Common myeloid progenitor, CD34-positive (primary cell): ENCODE results near the gene GNB1.

Experiments used
- CTCF ChIA-PET: fragments of 350-600 bp; sonication (Branson Sonifier 250); formaldehyde crosslinking; loops from one replicate; lab custom pipeline; 2021; ENCODE audit warnings: antibody characterized with exemption; lab: Charles Lee
- POLR2A ChIA-PET: fragments of 350-600 bp; sonication (Branson Sonifier 250); formaldehyde crosslinking; loops from one replicate; lab custom pipeline; 2021; ENCODE audit warnings: antibody characterized with exemption; lab: Charles Lee
- DNase-seq, 3 donors: peaks; one replicate each; pipeline versions ENCODE4 v3.0.0 to v3.0.0-alpha.2; 2013
- H3K27ac ChIP-seq, 2 experiments: 1 replicate in 1 of 2; 2 replicates in 1 of 2; pipeline ENCODE4 v1.7.0; 2013; ENCODE audit warnings: inconsistent platforms in 2 of 2, low read length in 2 of 2, mild to moderate bottlenecking in 2 of 2, low read depth in 1 of 2, moderate library complexity in 1 of 2; ENCODE audit not compliant: severe bottlenecking in 2 of 2, insufficient read depth in 1 of 2, poor library complexity in 1 of 2
- H3K27me3 ChIP-seq, 5 experiments: replicated peaks in 2 of 5; 1 replicate in 3 of 5; 2 replicates in 2 of 5; pipeline versions ENCODE4 v1.6.1 to v1.7.0; 2013; ENCODE audit warnings: low read length in 4 of 5, mild to moderate bottlenecking in 2 of 5, moderate library complexity in 2 of 5, inconsistent platforms in 1 of 5; ENCODE audit not compliant: insufficient read depth in 5 of 5, control insufficient read depth in 4 of 5
- H3K36me3 ChIP-seq, 4 experiments: 1 replicate in 2 of 4; 2 replicates in 2 of 4; pipeline versions ENCODE4 v1.6.1 to v1.7.0; 2013; ENCODE audit warnings: low read length in 3 of 4, control low read depth in 1 of 4, mild to moderate bottlenecking in 1 of 4; ENCODE audit not compliant: control insufficient read depth in 4 of 4, insufficient read depth in 4 of 4
- H3K4me1 ChIP-seq, 4 experiments: 1 replicate in 3 of 4; 2 replicates in 1 of 4; pipeline versions ENCODE4 v1.6.1 to v1.7.1; 2013; ENCODE audit warnings: low read length in 3 of 4, mild to moderate bottlenecking in 3 of 4, control low read depth in 1 of 4, inconsistent platforms in 1 of 4, moderate library complexity in 1 of 4; ENCODE audit not compliant: control insufficient read depth in 4 of 4, insufficient read depth in 4 of 4; ENCODE audit errors: control extremely low read depth in 1 of 4
- H3K4me3 ChIP-seq, 7 experiments: 1 replicate in 4 of 7; 2 replicates in 3 of 7; pipeline versions ENCODE4 v1.5.1 to v1.7.0; 2013; ENCODE audit warnings: mild to moderate bottlenecking in 7 of 7, low read length in 6 of 7, moderate library complexity in 6 of 7, inconsistent platforms in 2 of 7, low read depth in 2 of 7, control low read depth in 1 of 7; ENCODE audit not compliant: insufficient read depth in 4 of 7, control insufficient read depth in 1 of 7; ENCODE audit errors: extremely low read depth in 1 of 7
- H3K9me3 ChIP-seq, 5 experiments: 1 replicate in 4 of 5; 2 replicates in 1 of 5; pipeline versions ENCODE4 v1.6.1 to v1.7.1; 2013; ENCODE audit warnings: low read length in 4 of 5, mild to moderate bottlenecking in 2 of 5, inconsistent platforms in 1 of 5, low read depth in 1 of 5, moderate library complexity in 1 of 5; ENCODE audit not compliant: control insufficient read depth in 4 of 5, insufficient read depth in 2 of 5; ENCODE audit errors: control extremely low read depth in 1 of 5
- WGBS: methylation state at CpG from one replicate; pipeline ENCODE4 v1.1.5; 2013; ENCODE audit not compliant: insufficient coverage; 5-methylcytosine and 5-hydroxymethylcytosine counted together

Gene GNB1

GRCh38 chr1:1914101-1914970 is 23.4 kb upstream of the GNB1 start:
- ChIA-PET POLR2A (no interaction called here), CTCF (no interaction called here)
- Histone ChIP-seq H3K36me3 (no peaks in the 10 kb centered on the region), H3K4me3 (no peak overlapping the region), H3K9me3 (no peaks in the 10 kb centered on the region), H3K27me3 (peaks cover 0 to 3% (median 0%) of the 10 kb centered on the region in 5 experiments), H3K4me1 (peaks cover 0 to 16% (median 14%) of the 10 kb centered on the region in 4 experiments), H3K27ac (no peak overlapping the region)
- WGBS, result 85% methylated on average over 10 of the region's 20 CpGs
- no peak for DNase-seq

- DNase-seq, result no peak
- H3K4me3 ChIP-seq, result no peak overlapping the region
- CTCF ChIA-PET, result interaction anchor here (7.2 kb wide), 1 partner anchor 14 kb away, joined by 110 read pairs; no protein-coding TSS in a partner anchor
- H3K9me3 ChIP-seq, result no peaks in the 10 kb centered on the region
- POLR2A ChIA-PET, result no interaction called here
- peaks cover 0 to 21% (median 18%) of the 10 kb centered on the region in 4 experiments for H3K4me1 ChIP-seq
- 95% methylated on average over 12 of the region's 13 CpGs for WGBS
- H3K27ac ChIP-seq, result no peak overlapping the region
- H3K27me3 ChIP-seq, result no peaks in the 10 kb centered on the region
- H3K36me3 ChIP-seq, result no peaks in the 10 kb centered on the region
Measured at GRCh38 chr1:1911350-1912041, 20.6 kb upstream of the GNB1 start.

GRCh38 chr1:1910651-1911331 is 19.9 kb upstream of the GNB1 start:
- no peak for DNase-seq
- Histone ChIP-seq H3K36me3 (no peaks in the 10 kb centered on the region), H3K4me3 (no peak overlapping the region), H3K27me3 (no peaks in the 10 kb centered on the region), H3K27ac (no peak overlapping the region), H3K4me1 (peaks cover 0 to 28% (median 22%) of the 10 kb centered on the region in 4 experiments), H3K9me3 (no peaks in the 10 kb centered on the region)
- CTCF ChIA-PET, result interaction anchor here (7.2 kb wide), 1 partner anchor 14 kb away, joined by 110 read pairs; no protein-coding TSS in a partner anchor
- WGBS, result 95% methylated on average over 20 of the region's 22 CpGs
- POLR2A ChIA-PET, result no interaction called here

- POLR2A ChIA-PET, result no interaction called here
Measured at GRCh38 chr1:1910033-1910465, 19.2 kb upstream of the GNB1 start.

GRCh38 chr1:1908506-1908791 is 17.6 kb upstream of the GNB1 start:
- peak in 1 of 3 donors; percentile 30 for DNase-seq
- WGBS, result 1% methylated on average over 18 of the region's 21 CpGs
- POLR2A ChIA-PET, result interaction anchor here (0.9 to 1.2 kb wide), 2 partner anchors 8 to 128 kb away, joined by 4 to 10 read pairs; no protein-coding TSS in a partner anchor

More at GRCh38 chr1:1910033-1910465, 19.2 kb upstream of the GNB1 start:
- Histone ChIP-seq H3K36me3 (no peaks in the 10 kb centered on the region), H3K4me1 (peaks cover 0 to 28% (median 22%) of the 10 kb centered on the region in 4 experiments), H3K27ac (no peak overlapping the region), H3K27me3 (no peaks in the 10 kb centered on the region), H3K9me3 (no peaks in the 10 kb centered on the region), H3K4me3 (peak overlapping the region in 2 of 7 experiments; percentile 60 to 62)
- CTCF ChIA-PET, result interaction anchor here (2.4 to 7.2 kb wide), 3 partner anchors 13 to 131 kb away, joined by 4 to 110 read pairs (median 65); no protein-coding TSS in a partner anchor
- WGBS, result 89% methylated on average over 3 of the region's 6 CpGs
- no peak for DNase-seq

GRCh38 chr1:1907098-1907736 is 16.3 kb upstream of the GNB1 start:
- Histone ChIP-seq H3K36me3 (no peaks in the 10 kb centered on the region), H3K27me3 (no peaks in the 10 kb centered on the region), H3K4me3 (no peak overlapping the region), H3K9me3 (peaks cover 0 to 3% (median 0%) of the 10 kb centered on the region in 5 experiments), H3K27ac (no peak overlapping the region), H3K4me1 (peaks cover 0 to 28% (median 22%) of the 10 kb centered on the region in 4 experiments)
- CTCF ChIA-PET, result interaction anchor here (0.7 to 7.2 kb wide), 14 partner anchors 10 to 122 kb away, joined by 3 to 110 read pairs (median 4); no protein-coding TSS in a partner anchor
- DNase-seq, result peak in 1 of 3 donors; percentile 18
- 81% methylated on average over 6 of the region's 8 CpGs for WGBS
- POLR2A ChIA-PET, result no interaction called here

More at GRCh38 chr1:1908506-1908791, 17.6 kb upstream of the GNB1 start:
- Histone ChIP-seq H3K36me3 (no peaks in the 10 kb centered on the region), H3K4me3 (peak overlapping the region; percentile 53 to 79 (median 73)), H3K27ac (peak overlapping the region in 1 of 2 experiments; percentile 79), H3K27me3 (no peaks in the 10 kb centered on the region), H3K4me1 (peaks cover 0 to 28% (median 22%) of the 10 kb centered on the region in 4 experiments), H3K9me3 (no peaks in the 10 kb centered on the region)
- CTCF ChIA-PET, result interaction anchor here (0.8 to 7.2 kb wide), 14 partner anchors 11 to 136 kb away, joined by 3 to 110 read pairs (median 4); no protein-coding TSS in a partner anchor
